ENCODE data around the gene LSM7.
A peak's percentile ranks its signal among the peaks of the same experiment; 100 is the strongest.

Gene LSM7

GRCh38 chr19:2356036-2356646, 27.8 kb upstream of the LSM7 start:
- no peaks in the 10 kb centered on the region for H3K36me3 ChIP-seq (replicated peaks)
- in situ Hi-C loops (cut with HindIII; ENCODE audit: low pct_ligation_motif_present, low sequenced_read_pairs) = no loop called here
- no peak for DNase-seq
- no peak overlapping the region for H3K4me3 ChIP-seq (ENCODE audit: low read depth, low read length)
- no peak overlapping the region for H3K27ac ChIP-seq
- TF ChIP-seq CTCF (IDR thresholded peaks at IDR 0.05; ENCODE audit: low read depth, low read length, missing control alignments) = no peak
- peaks cover 18% of the 10 kb centered on the region for H3K27me3 ChIP-seq (replicated peaks)

- H3K36me3 ChIP-seq (replicated peaks) = no peaks in the 10 kb centered on the region
Measured at GRCh38 chr19:2355168-2356035, 27.0 kb upstream of the LSM7 start.

GRCh38 chr19:2354670-2355069, 26.3 kb upstream of the LSM7 start:
- H3K27ac ChIP-seq = no peak overlapping the region
- no peaks in the 10 kb centered on the region for H3K36me3 ChIP-seq (replicated peaks)
- H3K27me3 ChIP-seq (replicated peaks) = peaks cover 8% of the 10 kb centered on the region
- no peak overlapping the region for H3K4me3 ChIP-seq (ENCODE audit: low read depth, low read length)
- no peak for DNase-seq
- TF ChIP-seq CTCF (IDR thresholded peaks at IDR 0.05; ENCODE audit: low read depth, low read length, missing control alignments) = no peak
- in situ Hi-C loops (cut with HindIII; ENCODE audit: low pct_ligation_motif_present, low sequenced_read_pairs) = no loop called here

More at GRCh38 chr19:2355168-2356035, 27.0 kb upstream of the LSM7 start:
- Histone ChIP-seq H3K27me3 (replicated peaks) (peaks cover 13% of the 10 kb centered on the region), H3K4me3 (ENCODE audit: low read depth, low read length) (no peak overlapping the region), H3K27ac (no peak overlapping the region)
- DNase-seq = no peak
- no peak for TF ChIP-seq CTCF (IDR thresholded peaks at IDR 0.05; ENCODE audit: low read depth, low read length, missing control alignments)
- in situ Hi-C loops (cut with HindIII; ENCODE audit: low pct_ligation_motif_present, low sequenced_read_pairs) = no loop called here

- Histone ChIP-seq H3K27me3 (replicated peaks) (peaks cover 3% of the 10 kb centered on the region), H3K36me3 (replicated peaks) (no peaks in the 10 kb centered on the region), H3K27ac (no peak overlapping the region), H3K4me3 (ENCODE audit: low read depth, low read length) (no peak overlapping the region)
- no peak for DNase-seq
- in situ Hi-C loops (cut with HindIII; ENCODE audit: low pct_ligation_motif_present, low sequenced_read_pairs) = no loop called here
- peak; percentile 4 for TF ChIP-seq CTCF (IDR thresholded peaks at IDR 0.05; ENCODE audit: low read depth, low read length, missing control alignments)
Measured at GRCh38 chr19:2353887-2354592, 25.7 kb upstream of the LSM7 start.

GRCh38 chr19:2353159-2353886, 24.9 kb upstream of the LSM7 start:
- in situ Hi-C loops (cut with HindIII; ENCODE audit: low pct_ligation_motif_present, low sequenced_read_pairs) = no loop called here
- Histone ChIP-seq H3K27ac (no peak overlapping the region), H3K27me3 (replicated peaks) (no peaks in the 10 kb centered on the region), H3K36me3 (replicated peaks) (no peaks in the 10 kb centered on the region), H3K4me3 (ENCODE audit: low read depth, low read length) (no peak overlapping the region)
- DNase-seq = no peak
- no peak for TF ChIP-seq CTCF (IDR thresholded peaks at IDR 0.05; ENCODE audit: low read depth, low read length, missing control alignments)
